ENCODE measurements around the gene PLAU.

GRCh38 chr10:73940634-73941221 is 29.8 kb downstream of the PLAU start:
- TF ChIP-seq, protein P1, sequence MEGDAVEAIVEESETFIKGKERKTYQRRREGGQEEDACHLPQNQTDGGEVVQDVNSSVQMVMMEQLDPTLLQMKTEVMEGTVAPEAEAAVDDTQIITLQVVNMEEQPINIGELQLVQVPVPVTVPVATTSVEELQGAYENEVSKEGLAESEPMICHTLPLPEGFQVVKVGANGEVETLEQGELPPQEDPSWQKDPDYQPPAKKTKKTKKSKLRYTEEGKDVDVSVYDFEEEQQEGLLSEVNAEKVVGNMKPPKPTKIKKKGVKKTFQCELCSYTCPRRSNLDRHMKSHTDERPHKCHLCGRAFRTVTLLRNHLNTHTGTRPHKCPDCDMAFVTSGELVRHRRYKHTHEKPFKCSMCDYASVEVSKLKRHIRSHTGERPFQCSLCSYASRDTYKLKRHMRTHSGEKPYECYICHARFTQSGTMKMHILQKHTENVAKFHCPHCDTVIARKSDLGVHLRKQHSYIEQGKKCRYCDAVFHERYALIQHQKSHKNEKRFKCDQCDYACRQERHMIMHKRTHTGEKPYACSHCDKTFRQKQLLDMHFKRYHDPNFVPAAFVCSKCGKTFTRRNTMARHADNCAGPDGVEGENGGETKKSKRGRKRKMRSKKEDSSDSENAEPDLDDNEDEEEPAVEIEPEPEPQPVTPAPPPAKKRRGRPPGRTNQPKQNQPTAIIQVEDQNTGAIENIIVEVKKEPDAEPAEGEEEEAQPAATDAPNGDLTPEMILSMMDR (conservative IDR thresholded peaks at IDR 0.05 in 1 of 2, IDR thresholded peaks at IDR 0.05 in 1 of 2; ENCODE audit: low read depth in 1 of 2, low read length in 2 of 2): peak; percentile 86 to 91
- TF ChIP-seq EZH2 (IDR thresholded peaks at IDR 0.05; ENCODE audit: low read length, missing control alignments): no peak
